Measurements from ENCODE around the gene CCDC33.

Gene CCDC33

GRCh38 chr15:74317820-74318375 lies 81.8 kb downstream of the CCDC33 start (continued):
- TF ChIP-seq ZNF2 (tag by site-specific recombination; IDR thresholded peaks at IDR 0.05), result no peak
- TF ChIP-seq ZNF76 (tag by site-specific recombination; IDR thresholded peaks at IDR 0.05; ENCODE audit: borderline replicate concordance, low read depth), result 0 out of 2 replicates have a peak, but pooled peaks have one; percentile 19
- TF ChIP-seq ZBTB7A (tag by site-specific recombination; IDR thresholded peaks at IDR 0.05; ENCODE audit: low read depth), result peak; percentile 63; the same call in 1 of the 2 replicates
- no peak; the same call in 1 of the 2 replicates for TF ChIP-seq ZNF335 (tag by site-specific recombination; conservative IDR thresholded peaks at IDR 0.05)
- no peak for TF ChIP-seq ZNF354C (tag by site-specific recombination; IDR thresholded peaks at IDR 0.05; ENCODE audit: borderline replicate concordance, low read depth)
- no peak for TF ChIP-seq ZBTB11 (tag by site-specific recombination; conservative IDR thresholded peaks at IDR 0.05; ENCODE audit: low read depth)
- peak; percentile 96 for TF ChIP-seq ZBTB48 (tag by site-specific recombination; IDR thresholded peaks at IDR 0.05)

- POLR2A ChIA-PET, result interaction anchor here (0.7 kb wide), 1 partner anchor 98 kb away, joined by 4 read pairs; no protein-coding TSS in a partner anchor
- no peaks in the 10 kb centered on the region for H3K9me3 ChIP-seq (ENCODE audit: control insufficient read depth, insufficient read depth, low read depth, low read length)
- H3K4me1 ChIP-seq (ENCODE audit: control insufficient read depth, insufficient read depth, low read length), result peaks cover 20% of the 10 kb centered on the region
- H3K4me3 ChIP-seq (ENCODE audit: low read depth, low read length), result no peak overlapping the region
- CTCF ChIA-PET, result interaction anchor here (0.6 to 16.8 kb wide), 13 partner anchors 8 to 344 kb away, joined by 3 to 301 read pairs (median 4); partner anchors contain the start of gene ISLR2
- no peaks in the 10 kb centered on the region for H3K36me3 ChIP-seq (ENCODE audit: control insufficient read depth in 2 of 2, insufficient read depth in 1 of 2, low read length in 2 of 2)
- peak overlapping the region; percentile 71; the same call in 1 of the 2 replicates for H3K27ac ChIP-seq (ENCODE audit: extremely low read depth, low read depth, low read length)
- no peak for TF ChIP-seq ZNF362 (tag by site-specific recombination; IDR thresholded peaks at IDR 0.05)
- no peak for TF ChIP-seq ZNF548 (tag by site-specific recombination; IDR thresholded peaks at IDR 0.05)
- no peak for TF ChIP-seq PRDM2 (tag by site-specific recombination; IDR thresholded peaks at IDR 0.05; ENCODE audit: borderline replicate concordance)
- TF ChIP-seq OVOL3 (tag by site-specific recombination; IDR thresholded peaks at IDR 0.05), result no peak
- no peak for TF ChIP-seq ZFP3 (tag by site-specific recombination; IDR thresholded peaks at IDR 0.05; ENCODE audit: low read depth)
- TF ChIP-seq ATF2 (tag by site-specific recombination; IDR thresholded peaks at IDR 0.05; ENCODE audit: low read depth), result no peak
- TF ChIP-seq KLF9 (tag by site-specific recombination; IDR thresholded peaks at IDR 0.05; ENCODE audit: low read depth), result peak; percentile 57; the same call in 1 of the 2 replicates
- TF ChIP-seq KLF8 (tag by site-specific recombination; IDR thresholded peaks at IDR 0.05), result no peak
- TF ChIP-seq ZNF394 (tag by site-specific recombination; IDR thresholded peaks at IDR 0.05; ENCODE audit: borderline replicate concordance), result no peak
- TF ChIP-seq ZNF146 (tag by site-specific recombination; IDR thresholded peaks at IDR 0.05), result no peak
- TF ChIP-seq ZNF426 (tag by site-specific recombination; IDR thresholded peaks at IDR 0.05), result no peak
- no peak for TF ChIP-seq MEIS1 (CRISPR knock-in tag; IDR thresholded peaks at IDR 0.05; ENCODE audit: borderline replicate concordance)
- TF ChIP-seq ZNF221 (tag by site-specific recombination; IDR thresholded peaks at IDR 0.05; ENCODE audit: borderline replicate concordance), result no peak
- no peak for TF ChIP-seq ZNF2 (tag by site-specific recombination; IDR thresholded peaks at IDR 0.05)
- TF ChIP-seq ZNF341 (tag by site-specific recombination; IDR thresholded peaks at IDR 0.05; ENCODE audit: low read depth), result no peak
These were observed 82.4 kb downstream of the CCDC33 start for GRCh38 chr15:74318376-74319137.
